HUES64 (cell line): ENCODE results near the gene CUBN.
A peak's percentile ranks its signal among the peaks of the same experiment; 100 is the strongest.

Experiments used
- H3K27ac ChIP-seq: 2 replicates; pipeline ENCODE4 v1.7.0; 2013; ENCODE audit warnings: low read depth, low read length, inconsistent platforms
- H3K27me3 ChIP-seq: 2 replicates; pipeline ENCODE4 v1.6.1; 2013; ENCODE audit warnings: mild to moderate bottlenecking, low read length; ENCODE audit not compliant: insufficient read depth
- H3K36me3 ChIP-seq: 2 replicates; pipeline ENCODE4 v1.6.1; 2013; ENCODE audit warnings: mild to moderate bottlenecking, low read length; ENCODE audit not compliant: insufficient read depth
- H3K4me1 ChIP-seq: 2 replicates; pipeline ENCODE4 v1.6.1; 2013; ENCODE audit warnings: mild to moderate bottlenecking, low read length, moderate library complexity; ENCODE audit not compliant: insufficient read depth
- H3K4me3 ChIP-seq: 2 replicates; pipeline ENCODE4 v1.5.1; 2013; ENCODE audit warnings: mild to moderate bottlenecking, low read length, moderate library complexity
- H3K9ac ChIP-seq: 2 replicates; pipeline ENCODE4 v1.6.1; 2013; ENCODE audit warnings: mild to moderate bottlenecking, low read depth, low read length
- H3K9me3 ChIP-seq: 2 replicates; pipeline ENCODE4 v1.6.1; 2013; ENCODE audit warnings: low read depth, low read length; ENCODE audit not compliant: insufficient read depth
- WGBS: fragments of 150-250, 120-280 bp; methylation state at CpG from one replicate; pipeline ENCODE4 v1.1.7; 2013; ENCODE audit warnings: missing lambda C conversion rate; 5-methylcytosine and 5-hydroxymethylcytosine counted together

Gene CUBN

DNA sequence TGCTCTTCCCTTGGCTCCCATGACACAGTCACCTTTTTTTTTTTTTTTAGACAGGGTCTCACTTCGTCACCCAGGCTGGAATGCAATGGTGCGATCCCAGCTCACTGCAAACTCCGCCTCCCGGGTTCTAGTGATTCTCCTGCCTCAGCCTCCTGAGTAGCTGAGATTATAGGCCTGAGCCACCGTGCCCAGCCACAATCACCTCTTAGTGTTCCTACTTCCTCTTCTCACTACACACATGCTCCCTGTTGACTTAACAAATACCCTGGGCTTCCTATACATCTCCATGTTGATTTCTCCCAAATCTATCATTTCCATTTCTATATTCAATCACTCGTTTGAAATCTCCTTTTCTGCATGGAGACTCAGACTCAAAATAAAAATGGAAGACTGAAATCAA is 91.7 kb downstream of the CUBN start:
- 0 out of 2 replicates have a peak, but pooled peaks cover 6% of the 10 kb centered on the region for H3K4me1 ChIP-seq
- H3K9me3 ChIP-seq: no peaks in the 10 kb centered on the region
- H3K27me3 ChIP-seq: no peaks in the 10 kb centered on the region
- H3K27ac ChIP-seq: no peak overlapping the region
- WGBS: 95% methylated on average over 6 of the region's 6 CpGs
- H3K36me3 ChIP-seq: no peaks in the 10 kb centered on the region
- H3K9ac ChIP-seq: no peak overlapping the region
- no peak overlapping the region for H3K4me3 ChIP-seq

DNA sequence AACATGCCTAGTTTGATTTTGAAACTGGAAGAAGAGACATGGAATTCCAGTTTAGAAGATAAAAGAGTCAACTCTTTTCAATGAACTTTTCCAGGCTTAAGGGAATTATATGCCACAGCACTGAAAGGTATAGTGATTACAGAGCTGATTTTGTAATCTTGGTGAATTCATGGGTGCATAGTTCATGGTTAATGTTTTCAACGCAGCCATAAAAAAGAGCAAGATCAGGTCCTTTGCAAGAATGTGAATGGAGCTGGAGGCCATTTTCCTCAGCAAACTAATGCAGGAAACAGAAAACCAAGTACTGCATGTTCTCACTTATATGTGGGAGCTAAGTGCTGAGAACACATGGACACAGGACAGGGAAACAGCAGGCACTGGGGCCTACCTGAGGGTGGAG is 94.2 kb downstream of the CUBN start:
- no peaks in the 10 kb centered on the region for H3K27me3 ChIP-seq
- H3K4me3 ChIP-seq: no peak overlapping the region
- 95% methylated on average over 1 of the region's 1 CpG for WGBS
- no peaks in the 10 kb centered on the region for H3K9me3 ChIP-seq
- H3K27ac ChIP-seq: no peak overlapping the region
- H3K9ac ChIP-seq: no peak overlapping the region
- no peaks in the 10 kb centered on the region for H3K36me3 ChIP-seq
- H3K4me1 ChIP-seq: 0 out of 2 replicates have a peak, but pooled peaks cover 5% of the 10 kb centered on the region

DNA sequence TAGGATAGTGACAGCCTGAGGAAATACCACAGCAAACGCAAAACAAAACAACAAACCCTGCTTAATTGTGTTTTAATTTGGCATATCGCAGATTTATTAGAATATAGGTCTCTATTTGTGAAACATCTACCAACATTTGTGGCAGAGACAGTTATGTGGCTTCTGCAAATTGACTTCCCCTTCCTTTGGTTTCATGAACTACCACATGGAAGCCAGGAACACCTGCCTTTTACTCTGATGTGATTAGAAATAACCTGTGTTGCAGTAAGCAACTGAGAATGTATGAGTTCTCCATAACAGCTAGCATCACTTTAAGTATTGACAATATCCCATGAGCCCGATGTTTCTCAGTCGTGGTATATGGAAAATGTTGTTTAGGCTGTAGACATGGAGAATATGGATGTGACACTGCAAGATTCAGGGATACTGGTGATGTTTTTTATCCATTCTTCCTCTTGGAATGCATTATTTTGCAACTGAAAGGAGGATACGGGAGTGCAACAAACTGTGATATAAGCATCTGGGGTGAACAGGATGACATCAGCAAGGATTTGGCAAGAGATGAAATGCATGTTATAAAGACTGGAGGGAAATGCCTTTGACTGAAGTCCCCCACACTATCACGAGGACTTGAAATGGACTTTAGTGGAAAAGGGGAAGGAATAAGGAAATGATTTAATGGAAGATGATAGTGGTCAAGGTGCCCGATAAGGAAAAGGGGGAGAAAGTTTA is 95.9 kb downstream of the CUBN start:
- 94% methylated on average over 6 of the region's 7 CpGs for WGBS
- H3K27ac ChIP-seq: no peak overlapping the region
- no peaks in the 10 kb centered on the region for H3K27me3 ChIP-seq
- no peaks in the 10 kb centered on the region for H3K36me3 ChIP-seq
- H3K4me3 ChIP-seq: no peak overlapping the region
- peaks cover 16% of the 10 kb centered on the region; the same call in 1 of the 2 replicates for H3K4me1 ChIP-seq
- no peak overlapping the region for H3K9ac ChIP-seq
- H3K9me3 ChIP-seq: no peaks in the 10 kb centered on the region

DNA sequence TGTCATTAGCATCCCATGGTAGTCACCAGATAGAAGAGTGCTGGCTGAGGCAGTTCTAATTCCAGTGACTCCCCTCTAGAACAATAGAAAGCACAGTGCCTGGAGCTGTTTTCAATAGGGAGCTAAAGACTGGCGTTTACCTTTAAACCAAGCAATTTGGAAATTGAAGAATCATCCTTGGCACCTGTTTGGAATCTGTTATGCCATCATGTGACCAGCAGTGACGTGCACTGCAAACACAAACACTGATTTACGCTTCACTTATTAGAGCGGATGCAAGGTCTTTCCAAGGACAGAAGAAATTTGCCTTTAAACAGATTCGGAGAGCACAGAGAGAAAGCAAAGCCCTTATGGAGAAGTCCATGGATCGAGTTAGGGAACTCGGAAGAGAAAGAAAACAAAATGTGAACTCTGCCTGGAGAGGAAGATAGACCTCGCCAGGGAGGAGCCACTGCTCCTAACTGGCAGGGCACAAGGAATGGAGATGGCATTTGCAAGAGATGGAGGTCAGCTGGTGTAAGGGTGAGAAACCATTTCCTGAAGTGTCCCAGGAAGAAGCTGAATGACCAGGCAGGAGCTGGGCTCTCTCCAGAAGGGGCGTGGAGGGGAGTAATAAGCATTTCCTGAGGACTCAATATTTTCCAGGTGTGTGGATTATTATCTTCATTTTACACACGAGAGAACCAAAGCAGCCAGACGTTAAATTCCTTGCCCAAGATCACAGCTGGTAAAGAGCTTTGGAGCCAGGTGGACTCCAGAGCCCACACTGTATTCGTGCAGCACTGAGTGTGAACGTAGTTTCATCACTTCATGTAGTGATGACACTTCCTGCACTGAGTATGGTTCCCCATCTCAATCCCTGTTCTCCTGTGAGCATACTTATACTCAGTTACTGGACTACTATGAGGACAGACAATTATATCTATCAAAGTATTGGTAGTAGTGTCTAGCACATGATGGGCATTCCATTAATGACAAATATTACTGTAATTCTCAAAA is 97.7 kb downstream of the CUBN start:
- Histone ChIP-seq H3K9me3 (no peaks in the 10 kb centered on the region), H3K36me3 (no peaks in the 10 kb centered on the region), H3K27me3 (no peaks in the 10 kb centered on the region), H3K4me3 (no peak overlapping the region), H3K9ac (no peak overlapping the region), H3K4me1 (peaks cover 16% of the 10 kb centered on the region; the same call in 1 of the 2 replicates), H3K27ac (no peak overlapping the region)
- 90% methylated on average over 13 of the region's 13 CpGs for WGBS

DNA sequence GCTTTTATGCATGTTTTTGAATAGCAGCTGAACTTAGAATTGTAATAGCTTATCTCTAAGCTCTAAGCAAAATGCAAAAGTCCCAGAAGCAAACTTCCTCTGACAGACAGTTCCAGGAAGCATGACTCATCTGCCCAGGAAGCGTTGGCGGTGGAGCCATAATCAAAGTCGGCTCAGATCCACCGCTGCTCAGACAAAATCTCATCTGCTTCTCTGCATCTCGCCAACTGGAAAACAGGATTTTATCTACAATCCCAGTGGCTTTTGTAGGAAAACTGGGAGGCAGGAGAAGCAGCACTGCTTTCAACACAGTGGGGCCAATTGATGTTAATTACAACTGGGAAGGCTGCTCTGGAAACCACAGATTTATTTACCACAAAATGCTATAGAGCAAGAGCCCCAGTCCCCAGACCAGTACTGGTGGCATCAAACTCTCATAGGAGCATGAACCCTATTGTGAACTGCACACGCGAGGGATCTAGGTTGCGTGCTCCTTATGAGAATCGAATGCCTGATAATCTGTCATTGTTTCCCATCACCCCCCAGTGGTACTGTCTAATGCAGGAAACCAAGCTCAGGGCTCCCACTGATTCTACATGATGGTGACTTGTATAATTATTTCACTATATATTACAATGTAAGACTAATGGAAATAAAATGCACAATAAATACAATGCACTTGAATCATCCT is 99.9 kb downstream of the CUBN start:
- H3K9ac ChIP-seq: no peak overlapping the region
- no peaks in the 10 kb centered on the region for H3K9me3 ChIP-seq
- no peaks in the 10 kb centered on the region for H3K36me3 ChIP-seq
- no peaks in the 10 kb centered on the region for H3K27me3 ChIP-seq
- H3K4me3 ChIP-seq: no peak overlapping the region
- 68% methylated on average over 9 of the region's 9 CpGs for WGBS
- H3K4me1 ChIP-seq: peaks cover 16% of the 10 kb centered on the region; the same call in 1 of the 2 replicates
- no peak overlapping the region for H3K27ac ChIP-seq

DNA sequence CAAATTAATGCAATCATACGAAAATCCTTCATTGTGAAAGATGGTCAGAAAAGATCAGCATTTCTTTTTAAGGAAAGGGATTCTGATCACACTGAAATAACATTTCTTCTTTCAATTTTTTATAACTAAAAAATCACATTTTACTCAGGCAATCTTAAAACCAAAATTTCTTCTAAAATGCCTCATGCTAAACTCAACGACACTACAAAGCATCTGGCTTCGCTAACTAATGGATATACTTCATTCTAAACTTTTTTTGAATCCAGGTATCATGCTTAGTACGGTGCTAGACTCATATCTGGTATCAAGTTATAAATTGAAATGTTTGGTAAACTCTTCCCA is 100.4 kb downstream of the CUBN start:
- Histone ChIP-seq H3K9ac (no peak overlapping the region), H3K27me3 (no peaks in the 10 kb centered on the region), H3K4me1 (peaks cover 18% of the 10 kb centered on the region), H3K4me3 (no peak overlapping the region), H3K36me3 (no peaks in the 10 kb centered on the region), H3K27ac (no peak overlapping the region), H3K9me3 (no peaks in the 10 kb centered on the region)
- 88% methylated on average over 4 of the region's 4 CpGs for WGBS

DNA sequence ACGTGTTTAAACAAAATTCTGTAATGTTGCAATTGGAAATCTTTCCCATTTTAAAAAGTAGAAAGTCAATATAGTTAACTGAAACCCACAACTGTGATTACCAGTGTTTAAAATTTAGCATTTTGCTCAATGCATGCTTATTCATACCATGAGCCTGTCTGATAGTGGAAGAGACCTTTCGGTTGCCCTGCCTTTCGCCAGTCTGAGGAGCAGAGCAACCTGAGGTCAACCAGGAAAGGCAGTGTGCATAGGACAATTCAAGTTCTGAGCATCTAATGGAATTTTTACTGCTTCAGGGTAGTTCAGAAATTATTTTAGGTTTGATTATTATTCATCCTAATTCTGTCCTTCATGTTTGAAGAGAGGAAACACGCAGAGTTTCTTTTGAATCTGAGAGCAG is 100.8 kb downstream of the CUBN start:
- 97% methylated on average over 4 of the region's 4 CpGs for WGBS
- peaks cover 22% of the 10 kb centered on the region for H3K4me1 ChIP-seq
- no peaks in the 10 kb centered on the region for H3K9me3 ChIP-seq
- H3K9ac ChIP-seq: no peak overlapping the region
- H3K36me3 ChIP-seq: no peaks in the 10 kb centered on the region
- H3K27ac ChIP-seq: no peak overlapping the region
- H3K27me3 ChIP-seq: no peaks in the 10 kb centered on the region
- no peak overlapping the region for H3K4me3 ChIP-seq

DNA sequence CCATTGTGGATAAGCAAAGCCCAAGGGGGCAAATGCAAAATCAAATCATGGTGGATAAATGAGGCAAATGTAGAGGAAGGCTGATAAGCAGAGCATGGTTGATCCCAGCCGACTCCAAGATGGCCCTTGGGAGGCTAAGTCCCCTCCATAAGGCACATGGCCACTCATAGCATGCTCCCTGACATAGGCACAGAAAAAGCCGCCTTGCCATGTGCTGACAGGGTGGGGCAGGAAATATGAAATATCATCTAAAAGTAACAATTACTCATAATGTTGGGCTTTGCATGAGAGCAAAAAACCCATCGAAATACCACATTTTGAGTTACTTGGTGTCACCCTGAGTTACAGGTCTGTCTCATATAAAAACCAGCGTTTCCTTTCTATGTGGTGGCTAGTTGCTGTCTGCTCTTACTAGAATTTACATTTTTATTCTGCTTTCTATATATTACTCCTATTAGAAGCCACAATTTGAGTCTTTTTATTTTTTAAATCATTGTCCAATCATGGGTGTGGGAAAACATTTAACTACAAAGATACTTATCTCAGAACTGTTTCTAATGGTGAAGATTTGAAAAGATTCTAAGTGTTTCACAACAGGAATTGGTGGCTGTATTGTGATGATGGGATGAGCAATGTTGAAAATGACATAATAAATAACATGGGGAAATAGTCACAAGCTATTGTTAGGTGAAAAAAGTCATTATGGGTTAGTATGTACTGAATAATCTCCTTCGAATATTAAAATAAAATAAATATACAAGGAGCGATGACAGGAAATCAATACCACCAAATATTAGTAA is 102.7 kb downstream of the CUBN start:
- Histone ChIP-seq H3K4me1 (peaks cover 41% of the 10 kb centered on the region), H3K36me3 (no peaks in the 10 kb centered on the region), H3K9me3 (no peaks in the 10 kb centered on the region), H3K27me3 (no peaks in the 10 kb centered on the region), H3K27ac (no peak overlapping the region), H3K9ac (no peak overlapping the region), H3K4me3 (no peak overlapping the region)
- WGBS: 95% methylated on average over 3 of the region's 6 CpGs

DNA sequence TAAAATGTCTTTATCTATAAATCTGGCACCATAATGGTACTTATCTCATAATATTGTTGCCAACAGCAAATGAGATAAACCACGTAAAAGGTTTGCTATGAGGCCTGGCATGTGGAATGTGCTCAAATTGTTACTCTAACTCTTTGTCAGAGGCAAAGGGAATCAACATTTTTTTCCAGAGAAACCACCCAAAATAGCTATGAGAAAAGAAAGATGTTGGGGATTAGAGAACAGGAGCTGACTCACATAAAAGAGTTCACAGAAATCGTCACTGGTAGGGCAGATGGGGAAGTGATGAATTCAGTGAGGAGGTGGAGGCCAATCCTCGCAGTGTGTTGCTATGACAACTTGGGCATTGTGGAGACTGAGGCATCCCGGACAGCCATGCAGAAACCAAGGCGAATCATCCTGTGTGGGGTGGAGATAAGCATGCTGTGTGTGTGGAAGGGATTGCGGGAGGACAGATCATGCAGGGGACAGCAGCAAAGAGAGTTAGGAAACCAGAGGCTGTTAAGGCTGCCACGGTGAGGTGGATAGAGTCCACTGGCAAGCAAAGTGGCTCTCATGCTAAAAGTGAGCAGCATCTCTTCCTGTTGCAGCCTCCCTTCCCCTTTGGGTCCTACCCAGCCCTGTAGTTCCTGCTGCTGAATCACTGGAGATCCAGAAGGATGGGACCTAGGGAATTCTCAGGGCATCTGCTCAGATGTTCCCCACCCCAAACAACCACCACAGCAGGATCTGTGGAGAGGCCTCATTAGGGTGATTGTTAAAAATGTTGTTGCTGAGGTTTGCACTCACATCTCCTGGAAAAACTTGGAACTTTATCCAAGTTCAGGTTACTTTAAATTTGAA is 103.9 kb downstream of the CUBN start:
- Histone ChIP-seq H3K36me3 (no peaks in the 10 kb centered on the region), H3K27me3 (no peaks in the 10 kb centered on the region), H3K9ac (no peak overlapping the region), H3K4me3 (no peak overlapping the region), H3K4me1 (peaks cover 47% of the 10 kb centered on the region), H3K9me3 (no peaks in the 10 kb centered on the region), H3K27ac (0 out of 2 replicates have a peak overlapping the region, but pooled peaks have one; percentile 8)
- 77% methylated on average over 7 of the region's 7 CpGs for WGBS

DNA sequence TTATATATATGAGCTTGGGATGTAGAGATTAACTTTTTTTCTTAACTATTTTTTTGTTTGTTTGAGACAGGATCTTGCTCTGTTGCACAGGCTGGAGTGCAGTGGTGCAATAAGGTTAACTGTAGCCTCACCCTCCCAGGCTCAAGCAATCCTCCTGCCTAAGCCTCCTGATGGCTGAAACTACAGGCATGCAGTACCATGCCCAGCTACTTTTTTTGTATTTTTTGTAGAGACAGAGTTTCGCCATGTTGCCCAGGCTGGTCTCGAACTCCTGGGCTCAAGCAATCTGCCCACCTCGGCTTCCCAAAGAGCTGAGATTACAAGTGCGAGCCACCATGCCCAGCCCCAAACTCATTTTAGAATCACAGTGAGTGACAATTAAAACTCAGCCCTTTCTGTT is 105.2 kb downstream of the CUBN start:
- no peaks in the 10 kb centered on the region for H3K36me3 ChIP-seq
- peaks cover 43% of the 10 kb centered on the region for H3K4me1 ChIP-seq
- no peaks in the 10 kb centered on the region; the same call in 1 of the 2 replicates for H3K9me3 ChIP-seq
- WGBS: 98% methylated on average over 4 of the region's 4 CpGs
- no peak overlapping the region for H3K4me3 ChIP-seq
- no peak overlapping the region for H3K27ac ChIP-seq
- H3K27me3 ChIP-seq: no peaks in the 10 kb centered on the region
- H3K9ac ChIP-seq: no peak overlapping the region
